OCI-LY7 (cell line): ENCODE data around the gene ADAMTSL2. TPM values are rescaled to one million over a fixed set of nuclear protein-coding genes. Genes with fewer than 3 reads are reported as not detected.

ENCODE experiments used
- BruUV-seq: library from RNA; stranded (reverse); fragments of 400-500 nt; replicated peaks from 2 replicates; lab custom pipeline; 2021; lab: Mats Ljungman, UMichigan
- CTCF ChIA-PET: fragments of 300-600 bp; sonication (Branson Sonifier 250); formaldehyde crosslinking; loops from one replicate; lab custom pipeline; 2022; ENCODE audit warnings: antibody characterized with exemption; ENCODE audit not compliant: unreplicated experiment; lab: Charles Lee
- POLR2A ChIA-PET: fragments of 300-600 bp; sonication (Branson Sonifier 250); formaldehyde crosslinking; loops from one replicate; lab custom pipeline; 2022; ENCODE audit warnings: antibody characterized with exemption; lab: Charles Lee
- DNase-seq: peaks from one replicate; pipeline ENCODE4 v3.0.0-alpha.2; 2015; ENCODE audit warnings: low spot score
- H2AFZ ChIP-seq: fragments of 200-600 bp; sonication (generic), shearing (Covaris generic); 2 replicates; pipeline ENCODE4 v1.6.1; 2014; ENCODE audit warnings: mild to moderate bottlenecking, antibody characterized with exemption, low read length, moderate library complexity
- H3K27ac ChIP-seq: fragments of 200-600 bp; sonication (generic); 2 replicates; pipeline ENCODE4 v1.5.1; 2014; ENCODE audit warnings: mixed run types, low read depth, mild to moderate bottlenecking, moderate library complexity, low read length, inconsistent platforms; ENCODE audit not compliant: poor library complexity, severe bottlenecking
- H3K36me3 ChIP-seq: fragments of 200-600 bp; sonication (generic); 2 replicates; pipeline ENCODE4 v1.6.1; 2014; ENCODE audit warnings: mild to moderate bottlenecking, antibody characterized with exemption, low read length, moderate library complexity, mixed read lengths; ENCODE audit not compliant: insufficient read depth
- H3K4me1 ChIP-seq: fragments of 200-600 bp; sonication (generic); 2 replicates; pipeline ENCODE4 v1.5.1; 2014; ENCODE audit warnings: mild to moderate bottlenecking, low read length; ENCODE audit not compliant: insufficient read depth, poor library complexity, severe bottlenecking
- H3K4me2 ChIP-seq: fragments of 200-600 bp; sonication (generic); 2 replicates; pipeline ENCODE4 v1.6.1; 2014; ENCODE audit warnings: mild to moderate bottlenecking, low read length
- H3K4me3 ChIP-seq: fragments of 200-600 bp; sonication (generic); 2 replicates; pipeline ENCODE4 v1.5.1; 2014; ENCODE audit warnings: mild to moderate bottlenecking, low read depth, low read length; ENCODE audit not compliant: poor library complexity, severe bottlenecking
- H3K79me2 ChIP-seq: fragments of 200-600 bp; sonication (generic); 2 replicates; pipeline ENCODE4 v1.6.1; 2016; ENCODE audit warnings: low read depth, mild to moderate bottlenecking, low read length, moderate library complexity, mixed read lengths; ENCODE audit not compliant: insufficient read depth
- H3K9me2 ChIP-seq: fragments of 200-600 bp; sonication (generic); 2 replicates; pipeline ENCODE4 v1.6.1; 2016; ENCODE audit warnings: mild to moderate bottlenecking, low read length, mixed read lengths; ENCODE audit not compliant: insufficient read depth
- H3K9me3 ChIP-seq: fragments of 200-600 bp; sonication (generic); 2 replicates; pipeline ENCODE4 v1.6.1; 2014; ENCODE audit warnings: mild to moderate bottlenecking, mixed run types, low read length, mixed read lengths
- H4K20me1 ChIP-seq: fragments of 200-600 bp; sonication (generic); 2 replicates; pipeline ENCODE4 v1.6.1; 2014; ENCODE audit warnings: mild to moderate bottlenecking, antibody characterized with exemption, low read length, moderate library complexity, mixed read lengths; ENCODE audit not compliant: insufficient read depth
- EZH2phosphoT487 ChIP-seq: fragments of 200-600 bp; sonication (generic); IDR thresholded peaks from 2 replicates; pipeline ENCODE4 v1.6.1; 2018; ENCODE audit warnings: low read depth, borderline replicate concordance, mild to moderate bottlenecking, mixed run types, antibody characterized with exemption, low read length, moderate library complexity, mixed read lengths
- intact Hi-C: fragments of 100-400 bp; cut with micrococcal nuclease; formaldehyde crosslinking; loops from one replicate; pipeline ENCODE4 v1.10.0; 2022; ENCODE audit not compliant: unreplicated experiment
- total RNA-seq, 2 experiments: library from RNA; depleted of rRNA in 1 of 2; stranded (reverse); fragments of >200 nt in 1 of 2; shearing (Covaris generic) in 1 of 2; gene quantifications; 2 replicates each; pipeline ENCODE4 v1.2.3, GENCODE V29; 2014 to 2022
- TF ChIP-seq, protein P1 (sequence below): fragments of 200-600 bp; sonication (generic); conservative IDR thresholded peaks from 2 replicates; pipeline ENCODE4 v1.5.1; 2014; ENCODE audit warnings: mild to moderate bottlenecking, antibody characterized with exemption, low read length, moderate library complexity, mixed read lengths

The ADAMTSL2 gene
- total RNA-seq, 2 experiments from 2014 or later: 0.88 TPM; not detected in 1

DNA sequence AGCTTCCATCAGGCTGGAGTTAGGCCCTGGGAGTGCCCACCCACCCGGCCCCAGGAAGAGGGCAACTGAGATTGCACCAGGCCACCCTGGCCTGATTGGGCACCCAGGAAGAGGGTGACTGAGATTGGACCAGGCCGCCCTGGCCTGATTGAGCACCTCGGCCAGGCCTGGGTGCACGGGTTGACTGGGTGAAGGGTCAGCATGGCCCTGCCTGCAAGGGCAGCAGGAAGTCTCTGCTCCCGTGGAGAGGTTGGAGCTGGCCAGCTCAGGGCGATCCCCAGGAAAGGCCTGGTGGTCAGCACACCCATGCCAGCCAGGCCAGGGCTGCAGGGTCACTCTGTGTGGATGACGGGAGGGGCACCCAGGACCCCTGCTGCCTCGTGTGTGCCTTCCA lies 11.8 kb downstream of the ADAMTSL2 start:
- H3K4me3 ChIP-seq: no peak overlapping the region
- no peak overlapping the region for H3K4me2 ChIP-seq
- DNase-seq: no peak
- no peak overlapping the region for H3K27ac ChIP-seq
- H3K4me1 ChIP-seq: peaks cover 7% of the 10 kb centered on the region
- H3K79me2 ChIP-seq: no peaks in the 10 kb centered on the region
- ChIA-PET POLR2A (no interaction called here), CTCF (no interaction called here)
- H2AFZ ChIP-seq: no peak overlapping the region
- TF ChIP-seq, protein P1, sequence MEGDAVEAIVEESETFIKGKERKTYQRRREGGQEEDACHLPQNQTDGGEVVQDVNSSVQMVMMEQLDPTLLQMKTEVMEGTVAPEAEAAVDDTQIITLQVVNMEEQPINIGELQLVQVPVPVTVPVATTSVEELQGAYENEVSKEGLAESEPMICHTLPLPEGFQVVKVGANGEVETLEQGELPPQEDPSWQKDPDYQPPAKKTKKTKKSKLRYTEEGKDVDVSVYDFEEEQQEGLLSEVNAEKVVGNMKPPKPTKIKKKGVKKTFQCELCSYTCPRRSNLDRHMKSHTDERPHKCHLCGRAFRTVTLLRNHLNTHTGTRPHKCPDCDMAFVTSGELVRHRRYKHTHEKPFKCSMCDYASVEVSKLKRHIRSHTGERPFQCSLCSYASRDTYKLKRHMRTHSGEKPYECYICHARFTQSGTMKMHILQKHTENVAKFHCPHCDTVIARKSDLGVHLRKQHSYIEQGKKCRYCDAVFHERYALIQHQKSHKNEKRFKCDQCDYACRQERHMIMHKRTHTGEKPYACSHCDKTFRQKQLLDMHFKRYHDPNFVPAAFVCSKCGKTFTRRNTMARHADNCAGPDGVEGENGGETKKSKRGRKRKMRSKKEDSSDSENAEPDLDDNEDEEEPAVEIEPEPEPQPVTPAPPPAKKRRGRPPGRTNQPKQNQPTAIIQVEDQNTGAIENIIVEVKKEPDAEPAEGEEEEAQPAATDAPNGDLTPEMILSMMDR: no peak
- TF ChIP-seq EZH2phosphoT487: no peak
- no TSS peak for BruUV-seq
- intact Hi-C loops: no loop called here
- no peaks in the 10 kb centered on the region for H4K20me1 ChIP-seq
- no peaks in the 10 kb centered on the region for H3K36me3 ChIP-seq
- no peaks in the 10 kb centered on the region for H3K9me3 ChIP-seq
- no peaks in the 10 kb centered on the region for H3K9me2 ChIP-seq

DNA sequence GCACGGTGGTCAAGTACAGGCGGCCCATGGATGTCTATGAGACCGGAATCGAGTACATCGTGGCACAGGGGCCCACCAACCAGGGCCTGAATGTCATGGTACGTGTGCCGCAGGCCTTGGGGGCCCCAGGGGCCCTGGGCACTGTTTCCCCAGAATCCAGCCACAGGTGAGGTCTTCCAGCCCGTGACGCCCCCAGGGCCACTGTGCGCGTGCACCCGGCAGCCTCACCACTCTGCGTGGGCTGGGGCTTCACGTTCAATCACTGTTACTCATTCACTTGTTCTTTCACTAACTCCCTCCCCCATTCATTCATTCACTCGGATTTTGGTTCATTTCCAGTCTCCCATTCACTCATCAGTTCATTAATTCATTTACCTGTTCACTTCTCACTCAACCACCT lies 12.6 kb downstream of the ADAMTSL2 start:
- H3K4me2 ChIP-seq: no peak overlapping the region
- ChIA-PET POLR2A (no interaction called here), CTCF (interaction anchor here (0.7 kb wide), 1 partner anchor 850 kb away, joined by 3 read pairs; no protein-coding TSS in a partner anchor)
- BruUV-seq: no TSS peak
- no peak for TF ChIP-seq EZH2phosphoT487
- TF ChIP-seq, protein P1: no peak
- intact Hi-C loops: no loop called here
- no peak overlapping the region for H3K27ac ChIP-seq
- no peak overlapping the region for H2AFZ ChIP-seq
- no peaks in the 10 kb centered on the region for H3K9me3 ChIP-seq
- H3K79me2 ChIP-seq: no peaks in the 10 kb centered on the region
- DNase-seq: no peak
- no peak overlapping the region for H3K4me3 ChIP-seq
- no peaks in the 10 kb centered on the region for H4K20me1 ChIP-seq
- no peaks in the 10 kb centered on the region for H3K36me3 ChIP-seq
- H3K4me1 ChIP-seq: peaks cover 7% of the 10 kb centered on the region
- H3K9me2 ChIP-seq: no peaks in the 10 kb centered on the region

DNA sequence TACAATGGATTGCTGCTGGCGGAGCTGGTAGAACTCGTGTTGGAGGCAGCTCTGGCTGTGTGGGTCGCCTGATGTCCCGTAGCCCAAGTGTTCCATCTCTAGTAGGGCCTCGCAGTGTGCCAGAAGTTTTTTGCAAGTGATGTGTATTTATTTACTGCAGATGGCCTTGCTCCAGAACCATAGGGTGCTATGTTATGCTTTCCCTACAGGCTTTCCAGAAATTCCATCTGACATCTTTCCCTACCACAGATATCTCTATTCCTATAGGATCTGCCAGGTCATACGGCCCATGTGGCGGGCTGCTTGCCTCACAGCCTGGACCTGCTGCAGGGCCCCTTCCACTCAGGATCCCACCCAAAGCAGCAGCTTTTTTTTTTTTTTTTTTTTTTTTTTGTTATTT lies 16.9 kb downstream of the ADAMTSL2 start:
- H3K9me3 ChIP-seq: no peaks in the 10 kb centered on the region
- POLR2A ChIA-PET: no interaction called here
- no peaks in the 10 kb centered on the region for H3K9me2 ChIP-seq
- CTCF ChIA-PET: no interaction called here
- H3K79me2 ChIP-seq: no peaks in the 10 kb centered on the region
- H3K4me3 ChIP-seq: no peak overlapping the region
- H3K36me3 ChIP-seq: no peaks in the 10 kb centered on the region
- no peak overlapping the region for H3K27ac ChIP-seq
- intact Hi-C loops: no loop called here
- H4K20me1 ChIP-seq: no peaks in the 10 kb centered on the region
- peaks cover 15% of the 10 kb centered on the region for H3K4me1 ChIP-seq
- no TSS peak for BruUV-seq
- DNase-seq: no peak
- H2AFZ ChIP-seq: no peak overlapping the region
- TF ChIP-seq, protein P1: no peak
- TF ChIP-seq EZH2phosphoT487: no peak
- no peak overlapping the region for H3K4me2 ChIP-seq
